Naive thymus-derived CD4-positive, alpha-beta T cell (primary cell): ENCODE measurements around the gene RGS5. TPM values are rescaled to one million over a fixed set of nuclear protein-coding genes. Genes with fewer than 3 reads are reported as not detected.

ENCODE experiments used
- ATAC-seq: fragments of 150-1000 bp; cut with Tn5 transposase; 2 replicates; pipeline ENCODE4 v1.10.0; 2021; ENCODE audit warnings: mild to moderate bottlenecking, moderate library complexity
- CTCF ChIA-PET: fragments of 350-600 bp; sonication (Branson Sonifier 250); formaldehyde crosslinking; loops from one replicate; lab custom pipeline; 2021; ENCODE audit warnings: antibody characterized with exemption; lab: Charles Lee
- POLR2A ChIA-PET: fragments of 350-600 bp; sonication (Branson Sonifier 250); formaldehyde crosslinking; loops from one replicate; lab custom pipeline; 2021; ENCODE audit warnings: antibody characterized with exemption, inconsistent platforms; lab: Charles Lee
- DNase-seq, 9 donors: peaks; one replicate each; pipeline versions ENCODE4 v3.0.0 to v3.0.0-alpha.2; 2020 to 2022; ENCODE audit warnings: mixed read lengths in 1 of 9
- H3K27ac ChIP-seq: one replicate; pipeline ENCODE4 v1.7.0; 2013; ENCODE audit warnings: mild to moderate bottlenecking, low read depth, low read length, moderate library complexity
- H3K27me3 ChIP-seq, 2 donors: one replicate each; pipeline ENCODE4 v1.7.0; 2013; ENCODE audit warnings: low read length in 2 of 2, mild to moderate bottlenecking in 2 of 2, moderate library complexity in 2 of 2; ENCODE audit not compliant: control insufficient read depth in 2 of 2, insufficient read depth in 2 of 2
- H3K36me3 ChIP-seq, 3 experiments: 1 replicate in 2 of 3; 2 replicates in 1 of 3; pipeline ENCODE4 v1.7.0; 2013; ENCODE audit warnings: low read length in 3 of 3, mild to moderate bottlenecking in 3 of 3, moderate library complexity in 1 of 3; ENCODE audit not compliant: insufficient read depth in 3 of 3, control insufficient read depth in 2 of 3
- H3K4me1 ChIP-seq, 2 donors: one replicate each; pipeline ENCODE4 v1.7.0; 2013; ENCODE audit warnings: low read length in 2 of 2, mild to moderate bottlenecking in 2 of 2, moderate library complexity in 1 of 2; ENCODE audit not compliant: control insufficient read depth in 2 of 2, insufficient read depth in 2 of 2
- H3K4me3 ChIP-seq: 2 replicates; pipeline ENCODE4 v1.7.0; 2013; ENCODE audit warnings: mild to moderate bottlenecking, low read length
- H3K9me3 ChIP-seq, 3 experiments: 1 replicate in 2 of 3; 2 replicates in 1 of 3; pipeline ENCODE4 v1.7.0; 2013; ENCODE audit warnings: low read length in 3 of 3; ENCODE audit not compliant: control insufficient read depth in 2 of 3
- H3K27ac Mint-ChIP-seq, 9 donors: one replicate each; pipeline ENCODE4 v1.8.0; 2020 to 2022; ENCODE audit warnings: mixed read lengths in 9 of 9, mild to moderate bottlenecking in 8 of 9, moderate library complexity in 5 of 9, inconsistent platforms in 2 of 9
- H3K27me3 Mint-ChIP-seq, 5 donors: one replicate each; pipeline ENCODE4 v1.8.0; 2021 to 2022; ENCODE audit warnings: mixed read lengths in 5 of 5, mild to moderate bottlenecking in 1 of 5
- H3K36me3 Mint-ChIP-seq, 5 donors: one replicate each; pipeline ENCODE4 v1.8.0; 2020 to 2022; ENCODE audit warnings: mixed read lengths in 5 of 5, mild to moderate bottlenecking in 3 of 5, inconsistent platforms in 1 of 5
- H3K4me1 Mint-ChIP-seq, 7 donors: one replicate each; pipeline ENCODE4 v1.8.0; 2020 to 2022; ENCODE audit warnings: mixed read lengths in 7 of 7, mild to moderate bottlenecking in 3 of 7, inconsistent platforms in 1 of 7
- H3K4me3 Mint-ChIP-seq, 10 donors: one replicate each; pipeline ENCODE4 v1.8.0; 2020 to 2022; ENCODE audit warnings: mild to moderate bottlenecking in 10 of 10, mixed read lengths in 10 of 10, moderate library complexity in 6 of 10, inconsistent platforms in 2 of 10
- H3K9me3 Mint-ChIP-seq, 11 donors: one replicate each; pipeline ENCODE4 v1.8.0; 2020 to 2022; ENCODE audit warnings: mixed read lengths in 11 of 11, mild to moderate bottlenecking in 4 of 11, inconsistent platforms in 1 of 11, moderate library complexity in 1 of 11
- intact Hi-C, 2 donors: fragments of 100-400 bp; cut with micrococcal nuclease; formaldehyde crosslinking; loops; one replicate each; pipeline ENCODE4 v1.15.1; 2023
- polyA plus RNA-seq, 2 donors: library from polyadenylated mRNA; unstranded; fragments of 300-500 nt; fragmentation: Illumina TruSeq; gene quantifications; one replicate each; pipeline ENCODE4 v1.2.3, GENCODE V29; 2021
- total RNA-seq, 6 experiments: library from RNA in 5 of 6; stranded (reverse) in 5 of 6; gene quantifications; 1 replicate in 5 of 6; 2 replicates in 1 of 6; pipeline ENCODE4 v1.2.3 and lab custom pipeline; 2021 to 2026

RGS5 gene
- total and polyA plus RNA-seq, 7 experiments from 2014 or later, result 0.50 to 7.6 (median 4.0) TPM

DNA sequence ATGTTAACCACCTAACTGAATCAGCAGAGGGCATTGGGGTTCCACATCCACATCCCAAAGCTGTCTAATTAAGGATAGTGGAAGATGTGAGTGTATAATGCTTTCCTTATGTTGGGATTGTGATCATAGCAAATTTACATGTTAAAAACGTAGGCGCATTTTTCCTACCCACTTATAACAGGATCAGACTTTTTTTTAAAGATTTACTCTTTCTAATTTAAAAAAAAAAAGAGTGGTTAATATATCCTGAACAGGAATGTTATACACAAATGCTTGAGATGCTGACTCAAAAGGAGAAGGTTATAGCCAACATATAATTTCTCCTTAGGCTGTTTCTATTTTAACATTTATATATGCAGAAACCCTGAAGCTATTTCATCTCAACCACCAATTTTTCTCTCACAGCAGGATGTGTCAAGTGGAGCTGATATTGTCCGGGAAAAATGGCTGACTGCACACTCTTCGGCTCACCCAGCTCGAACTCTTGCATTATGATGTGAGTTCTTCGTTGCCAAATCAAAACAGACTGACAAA is 40.3 kb downstream of the RGS5 start:
- H3K9me3 ChIP-seq, result no peaks in the 10 kb centered on the region
- no peaks in the 10 kb centered on the region for H3K36me3 ChIP-seq
- Mint-ChIP-seq H3K27me3 (no peaks in the 10 kb centered on the region), H3K36me3 (peaks cover 0 to 30% (median 9%) of the 10 kb centered on the region in 5 donors), H3K9me3 (peaks cover 0 to 9% (median 5%) of the 10 kb centered on the region in 11 donors), H3K4me1 (peaks cover 0 to 2% (median 0%) of the 10 kb centered on the region in 7 donors), H3K4me3 (no peak overlapping the region), H3K27ac (no peak overlapping the region)
- ChIA-PET POLR2A (no interaction called here), CTCF (interaction anchor here (0.7 kb wide), 2 partner anchors 52 to 104 kb away, joined by 3 to 5 read pairs; no protein-coding TSS in a partner anchor)
- DNase-seq (no peak), ATAC-seq (no peak)
- no peak overlapping the region for H3K27ac ChIP-seq
- H3K27me3 ChIP-seq, result no peaks in the 10 kb centered on the region
- intact Hi-C loops, result no loop called here
- no peak overlapping the region for H3K4me3 ChIP-seq
- H3K4me1 ChIP-seq, result no peaks in the 10 kb centered on the region

DNA sequence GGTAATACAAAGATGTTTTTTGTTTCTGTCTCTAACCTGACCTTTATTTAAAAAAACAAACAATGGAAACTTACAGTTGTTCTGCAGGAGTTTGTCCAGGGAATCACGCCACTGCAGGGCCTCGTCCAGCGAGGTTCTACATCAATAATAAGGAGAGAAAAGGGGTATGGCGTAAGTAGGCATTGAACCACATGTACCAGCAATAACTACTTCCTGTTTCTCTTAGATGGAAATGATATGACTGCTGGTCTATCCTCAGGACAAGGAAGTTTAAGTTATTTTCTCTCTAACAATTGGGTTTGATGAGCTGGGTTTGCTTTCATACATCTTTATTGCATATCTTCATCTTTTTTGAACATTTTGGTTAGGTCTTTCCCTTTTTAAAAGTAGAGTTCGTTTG is 40.9 kb downstream of the RGS5 start:
- ATAC-seq (no peak), DNase-seq (no peak)
- POLR2A ChIA-PET, result no interaction called here
- H3K4me3 Mint-ChIP-seq, result no peak overlapping the region
- no peak overlapping the region for H3K4me3 ChIP-seq
- H3K27me3 ChIP-seq, result no peaks in the 10 kb centered on the region
- CTCF ChIA-PET, result interaction anchor here (0.7 kb wide), 1 partner anchor 51 kb away, joined by 3 read pairs; no protein-coding TSS in a partner anchor
- H3K27ac Mint-ChIP-seq, result no peak overlapping the region
- H3K9me3 ChIP-seq, result no peaks in the 10 kb centered on the region
- no peaks in the 10 kb centered on the region for H3K27me3 Mint-ChIP-seq
- intact Hi-C loops, result no loop called here
- H3K9me3 Mint-ChIP-seq, result peaks cover 0 to 9% (median 5%) of the 10 kb centered on the region in 11 donors
- H3K4me1 Mint-ChIP-seq, result peaks cover 0 to 2% (median 0%) of the 10 kb centered on the region in 7 donors
- no peaks in the 10 kb centered on the region for H3K36me3 ChIP-seq
- H3K4me1 ChIP-seq, result no peaks in the 10 kb centered on the region
- H3K27ac ChIP-seq, result no peak overlapping the region
- peaks cover 0 to 27% (median 9%) of the 10 kb centered on the region in 5 donors for H3K36me3 Mint-ChIP-seq

DNA sequence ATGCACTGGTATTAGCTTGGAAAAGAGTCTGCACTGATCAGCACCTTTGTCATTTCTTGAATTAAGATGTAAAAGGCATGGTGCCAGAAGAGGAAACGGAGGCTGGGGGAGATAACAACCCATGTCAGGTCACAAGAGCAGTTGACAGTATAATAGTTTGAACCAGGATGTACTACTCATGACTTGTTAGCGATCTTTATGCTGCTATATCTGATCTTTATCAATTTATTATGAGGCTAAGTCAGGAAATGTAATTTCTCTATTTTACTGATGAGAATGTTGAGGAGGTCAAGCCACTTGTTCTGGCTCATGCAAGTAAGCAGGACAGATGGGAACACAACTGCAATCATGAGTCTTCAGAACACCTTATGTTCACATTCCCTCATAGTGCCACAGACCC is 41.4 kb downstream of the RGS5 start:
- ATAC-seq (no peak), DNase-seq (no peak)
- ChIA-PET CTCF (no interaction called here), POLR2A (no interaction called here)
- no peaks in the 10 kb centered on the region for H3K4me1 ChIP-seq
- intact Hi-C loops, result no loop called here
- Mint-ChIP-seq H3K9me3 (peaks cover 0 to 9% (median 5%) of the 10 kb centered on the region in 11 donors), H3K4me1 (peaks cover 0 to 2% (median 0%) of the 10 kb centered on the region in 7 donors), H3K4me3 (no peak overlapping the region), H3K27ac (no peak overlapping the region), H3K36me3 (peaks cover 0 to 27% (median 9%) of the 10 kb centered on the region in 5 donors), H3K27me3 (no peaks in the 10 kb centered on the region)
- no peaks in the 10 kb centered on the region for H3K27me3 ChIP-seq
- H3K9me3 ChIP-seq, result no peaks in the 10 kb centered on the region
- H3K4me3 ChIP-seq, result no peak overlapping the region
- no peak overlapping the region for H3K27ac ChIP-seq
- no peaks in the 10 kb centered on the region for H3K36me3 ChIP-seq

DNA sequence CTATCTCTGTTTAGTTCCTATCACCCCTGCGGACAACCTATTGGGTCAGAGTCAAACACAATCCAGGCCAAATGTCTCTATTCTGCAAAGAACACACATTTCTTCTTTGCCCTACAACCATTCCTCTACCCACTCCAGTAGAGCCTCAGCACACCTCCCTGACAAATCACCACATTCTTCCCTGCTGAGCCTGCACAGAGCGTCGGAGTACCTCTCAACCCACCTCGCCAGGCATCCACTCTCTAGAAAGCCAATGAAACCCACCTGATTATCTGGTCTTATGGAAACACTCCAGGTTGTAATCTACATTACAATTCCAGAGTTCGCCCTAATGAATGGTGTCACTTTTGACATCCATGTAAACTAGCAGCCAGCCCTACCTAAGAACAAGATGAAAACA is 47.1 kb downstream of the RGS5 start:
- intact Hi-C loops, result no loop called here
- no peak overlapping the region for H3K27ac ChIP-seq
- no peaks in the 10 kb centered on the region for H3K9me3 ChIP-seq
- H3K4me3 ChIP-seq, result no peak overlapping the region
- POLR2A ChIA-PET, result no interaction called here
- ATAC-seq, result no peak
- CTCF ChIA-PET, result no interaction called here
- peaks cover 0 to 31% (median 4%) of the 10 kb centered on the region in 5 donors for H3K36me3 Mint-ChIP-seq
- H3K4me1 ChIP-seq, result no peaks in the 10 kb centered on the region
- H3K27me3 ChIP-seq, result peaks cover 0 to under 1% of the 10 kb centered on the region in 2 donors
- no peak for DNase-seq
- no peaks in the 10 kb centered on the region for H3K36me3 ChIP-seq
- H3K4me3 Mint-ChIP-seq, result no peak overlapping the region
- peaks cover 0 to 4% (median 0%) of the 10 kb centered on the region in 5 donors for H3K27me3 Mint-ChIP-seq
- peaks cover 0 to 9% (median 5%) of the 10 kb centered on the region in 11 donors for H3K9me3 Mint-ChIP-seq
- no peaks in the 10 kb centered on the region for H3K4me1 Mint-ChIP-seq
- H3K27ac Mint-ChIP-seq, result no peak overlapping the region

DNA sequence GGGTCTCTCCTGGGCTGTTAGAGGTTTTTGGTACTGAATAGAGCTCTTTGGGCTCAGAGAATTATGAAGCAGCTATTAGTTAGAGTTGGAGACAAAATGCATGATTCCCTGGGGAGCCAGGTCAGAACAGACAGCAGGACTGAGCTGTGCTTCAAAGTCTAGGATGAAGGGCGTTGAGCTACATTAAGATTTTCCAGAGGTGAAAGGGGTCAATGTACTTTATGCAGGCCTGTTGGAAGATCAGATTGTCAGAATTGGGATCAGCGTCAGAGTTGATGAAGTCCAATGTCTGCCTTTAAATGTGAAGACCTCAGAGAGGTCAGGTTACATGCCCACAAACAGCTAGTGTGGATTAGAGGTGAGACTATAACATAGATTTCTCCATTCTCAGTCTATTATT is 53.8 kb downstream of the RGS5 start:
- Histone ChIP-seq H3K4me1 (no peaks in the 10 kb centered on the region), H3K36me3 (no peaks in the 10 kb centered on the region), H3K27ac (no peak overlapping the region), H3K9me3 (no peaks in the 10 kb centered on the region), H3K27me3 (peaks cover 0 to 4% of the 10 kb centered on the region in 2 donors), H3K4me3 (no peak overlapping the region)
- Mint-ChIP-seq H3K4me1 (no peaks in the 10 kb centered on the region), H3K27ac (no peak overlapping the region), H3K27me3 (no peaks in the 10 kb centered on the region), H3K36me3 (peaks cover 0 to 20% (median 0%) of the 10 kb centered on the region in 5 donors), H3K9me3 (no peaks in the 10 kb centered on the region), H3K4me3 (no peak overlapping the region)
- POLR2A ChIA-PET, result no interaction called here
- CTCF ChIA-PET, result no interaction called here
- intact Hi-C loops, result no loop called here
- no peak for DNase-seq
- ATAC-seq, result no peak

DNA sequence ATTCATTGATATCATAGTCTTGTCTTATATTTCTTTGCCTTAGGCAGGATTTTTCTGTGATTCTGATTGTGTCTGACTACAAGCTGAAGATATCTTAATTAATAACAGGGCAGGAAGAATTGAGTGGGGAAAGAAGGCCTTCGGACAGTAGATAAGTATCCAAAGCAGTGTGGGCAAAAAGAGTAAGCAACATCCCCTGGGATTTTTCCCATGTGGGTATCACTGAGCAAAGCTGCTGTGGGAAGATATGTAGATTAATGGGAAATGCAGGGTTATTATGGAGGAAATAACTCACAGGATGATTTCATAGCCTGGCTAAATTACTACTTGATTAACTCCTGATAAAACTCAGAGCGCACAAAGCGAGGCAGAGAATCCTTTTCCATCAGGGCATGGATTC is 55.7 kb downstream of the RGS5 start:
- no peak overlapping the region for H3K4me3 Mint-ChIP-seq
- no peaks in the 10 kb centered on the region for H3K36me3 ChIP-seq
- no peaks in the 10 kb centered on the region for H3K9me3 ChIP-seq
- peaks cover 0 to 15% (median 0%) of the 10 kb centered on the region in 5 donors for H3K36me3 Mint-ChIP-seq
- H3K27ac ChIP-seq, result no peak overlapping the region
- H3K27me3 ChIP-seq, result peaks cover 0 to 4% of the 10 kb centered on the region in 2 donors
- no peak for ATAC-seq
- H3K4me3 ChIP-seq, result no peak overlapping the region
- POLR2A ChIA-PET, result no interaction called here
- CTCF ChIA-PET, result no interaction called here
- DNase-seq, result no peak
- H3K4me1 ChIP-seq, result no peaks in the 10 kb centered on the region
- intact Hi-C loops, result no loop called here
- no peaks in the 10 kb centered on the region for H3K27me3 Mint-ChIP-seq
- no peak overlapping the region for H3K27ac Mint-ChIP-seq
- H3K9me3 Mint-ChIP-seq, result no peaks in the 10 kb centered on the region
- no peaks in the 10 kb centered on the region for H3K4me1 Mint-ChIP-seq

DNA sequence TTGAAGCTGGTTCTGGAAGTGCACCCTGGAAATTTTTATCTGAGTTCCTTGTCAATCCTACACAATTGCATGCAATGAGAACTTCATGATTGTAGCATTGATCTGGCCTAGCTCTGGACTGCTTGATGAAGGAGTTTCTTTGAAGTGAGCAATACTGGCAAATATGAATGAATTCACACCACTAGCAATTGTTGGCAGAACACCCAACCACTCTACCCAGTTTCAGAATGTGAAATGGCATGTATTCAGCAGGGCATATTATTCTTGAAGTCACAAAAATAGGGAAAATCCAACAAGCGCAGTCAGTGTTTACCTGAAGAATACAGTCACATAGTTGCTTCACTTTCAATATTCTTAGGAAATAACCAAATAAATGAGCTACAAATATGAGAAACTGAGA is 57.3 kb downstream of the RGS5 start:
- no peak for ATAC-seq
- Mint-ChIP-seq H3K27ac (no peak overlapping the region), H3K9me3 (no peaks in the 10 kb centered on the region)

More for the DNA sequence above, 57.3 kb downstream of the RGS5 start:
- Mint-ChIP-seq H3K4me3 (no peak overlapping the region), H3K27me3 (no peaks in the 10 kb centered on the region), H3K4me1 (no peaks in the 10 kb centered on the region), H3K36me3 (peaks cover 0 to 8% (median 0%) of the 10 kb centered on the region in 5 donors)
- Histone ChIP-seq H3K27me3 (peaks cover 0 to 2% of the 10 kb centered on the region in 2 donors), H3K9me3 (no peaks in the 10 kb centered on the region), H3K27ac (no peak overlapping the region), H3K4me1 (no peaks in the 10 kb centered on the region), H3K4me3 (no peak overlapping the region), H3K36me3 (no peaks in the 10 kb centered on the region)
- intact Hi-C loops, result no loop called here
- ChIA-PET POLR2A (no interaction called here), CTCF (no interaction called here)
- DNase-seq, result no peak
